Spleen (tissue), 11 donors: ENCODE results near the gene BSCL2. TPM values are rescaled to one million over a fixed set of nuclear protein-coding genes. Genes with fewer than 3 reads are reported as not detected.
"Not testable (repeated sequence)": the region's sequence is repeated elsewhere in the genome, so short reads cannot be mapped to it uniquely, and the experiment has no call there.

Source experiments
- DNase-seq: peaks from one replicate; pipeline ENCODE4 v3.0.0-alpha.2; 2020
- H3K27ac ChIP-seq, 8 donors: fragments of 200-600 bp; sonication (generic) in 7 of 8; 1 replicate in 4 of 8; 2 replicates in 4 of 8; pipeline versions ENCODE4 v1.5.0 to v1.8.0; 2016 to 2021; ENCODE audit warnings: inconsistent platforms in 4 of 8, mild to moderate bottlenecking in 4 of 8, moderate library complexity in 1 of 8
- H3K27me3 ChIP-seq, 7 donors: fragments of 200-600 bp; sonication (generic) in 6 of 7; replicated peaks in 1 of 7; 1 replicate in 4 of 7; 2 replicates in 3 of 7; pipeline versions ENCODE4 v1.5.0 to v1.8.0; 2016 to 2021; ENCODE audit warnings: inconsistent platforms in 3 of 7, mild to moderate bottlenecking in 1 of 7
- H3K36me3 ChIP-seq, 6 donors: fragments of 200-600 bp; sonication (generic) in 5 of 6; 1 replicate in 4 of 6; 2 replicates in 2 of 6; pipeline versions ENCODE4 v1.5.0 to v1.8.0; 2016 to 2021; ENCODE audit warnings: inconsistent platforms in 2 of 6
- H3K4me1 ChIP-seq, 6 donors: fragments of 200-600 bp; sonication (generic) in 5 of 6; 1 replicate in 3 of 6; 2 replicates in 3 of 6; pipeline versions ENCODE4 v1.5.0 to v1.8.0; 2016 to 2021; ENCODE audit warnings: inconsistent platforms in 3 of 6
- H3K4me3 ChIP-seq, 8 donors: fragments of 200-600 bp; sonication (generic) in 7 of 8; 1 replicate in 4 of 8; 2 replicates in 4 of 8; pipeline versions ENCODE4 v1.5.0 to v1.8.0; 2016 to 2021; ENCODE audit warnings: inconsistent platforms in 4 of 8, mild to moderate bottlenecking in 4 of 8, moderate library complexity in 2 of 8
- H3K9me3 ChIP-seq, 8 donors: fragments of 200-600 bp; sonication (generic) in 7 of 8; 1 replicate in 4 of 8; 2 replicates in 4 of 8; pipeline versions ENCODE4 v1.5.0 to v1.8.0; 2016 to 2021; ENCODE audit warnings: inconsistent platforms in 4 of 8
- POLR2A ChIP-seq, 3 donors: fragments of 450-650 bp; IDR thresholded peaks; one replicate each; pipeline ENCODE4 v1.5.1; 2017; ENCODE audit warnings: antibody characterized with exemption in 3 of 3, mild to moderate bottlenecking in 1 of 3
- POLR2AphosphoS5 ChIP-seq, 3 donors: sonication (generic); formaldehyde crosslinking; IDR thresholded peaks; one replicate each; pipeline ENCODE4 v1.5.1; 2017; ENCODE audit warnings: antibody characterized with exemption in 3 of 3
- WGBS, 5 donors: extraction: QIAGEN DNeasy Blood & Tissue Kit in 3 of 5; methylation state at CpG; one replicate each; pipeline versions ENCODE4 v1.1.5 to v1.1.7; 2013 to 2018; 5-methylcytosine and 5-hydroxymethylcytosine counted together
- intact Hi-C: fragments of 100-400 bp; cut with DNase I; formaldehyde crosslinking; loops from one replicate; pipeline ENCODE4 v1.15.0; 2023; ENCODE audit warnings: low total_unique reads
- polyA plus RNA-seq, 3 donors: library from polyadenylated mRNA; stranded (reverse); fragments of 200-250 nt; gene quantifications; one replicate each; pipeline ENCODE4 v1.2.1, GENCODE V29; 2013
- total RNA-seq, 7 donors: library from RNA; depleted of rRNA in 3 of 7; stranded (reverse); fragments of >200 nt in 3 of 7; fragmentation: NEBNext Ultra II Directional in 4 of 7; extraction: Animal tissue kit (Norgen Biotek cat#: 25700) in 4 of 7; gene quantifications; one replicate each; pipeline versions ENCODE4 v1.1.0 to v1.2.1, GENCODE V29; 2016 to 2021
- TF ChIP-seq, protein P1 (sequence below), 11 experiments: fragments of 200-600 bp in 7 of 11; fragments of 450-650 bp in 4 of 11; sonication (generic) in 4 of 11; IDR thresholded peaks in 8 of 11; conservative IDR thresholded peaks in 3 of 11; 1 replicate in 7 of 11; 2 replicates in 4 of 11; pipeline versions ENCODE4 v1.4.0 to v1.8.0; 2016 to 2021; ENCODE audit warnings: antibody characterized with exemption in 11 of 11, inconsistent platforms in 4 of 11, mild to moderate bottlenecking in 1 of 11
- donor health status: healthy with polysubstance abuse.
- donor health status: DM: no; HTN: no; CAD: no; lungs with moderate emphysema.
- donor health status: DM: no; HTN: no; CAD: no.
- donor health status: Bipolar disorder and iron deficiency.
- donor health status: healthy.
- donor health status: DM: no; HTN: no; CAD: no.
- donor health status: DM: yes; HTN: yes; CAD: no.

BSCL2 gene
- total and polyA plus RNA-seq, 10 donors: 25.6 to 66.0 (median 43.0) TPM

DNA sequence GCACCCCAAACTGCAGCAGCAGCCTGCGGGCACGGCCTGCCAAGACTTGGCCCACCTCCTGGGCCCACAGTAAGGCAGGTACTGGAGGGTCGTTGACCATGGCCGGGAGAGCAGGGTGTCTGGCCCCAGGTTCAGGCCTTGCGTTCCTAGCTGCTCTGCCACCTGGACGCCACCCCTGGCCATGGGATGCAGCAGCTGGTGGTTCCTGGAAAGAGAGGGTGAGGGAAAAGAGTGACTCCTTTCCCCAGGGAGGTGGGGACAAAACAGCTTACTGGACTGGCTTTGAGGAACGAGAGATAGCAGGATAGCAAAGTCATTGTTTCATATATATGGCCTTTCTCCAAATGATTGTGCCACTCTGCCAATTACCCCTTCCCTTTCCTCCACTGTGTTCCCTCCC lies 1.8 kb downstream of the BSCL2 start:
- Histone ChIP-seq H3K27ac (peak overlapping the region; percentile 48 to 86 (median 78)), H3K4me3 (peak overlapping the region; percentile 67 to 94 (median 84)), H3K9me3 (no peaks in the 10 kb centered on the region), H3K4me1 (peaks cover 31 to 72% (median 48%) of the 10 kb centered on the region in 6 donors), H3K27me3 (no peaks in the 10 kb centered on the region), H3K36me3 (peaks cover 0 to 27% (median 4%) of the 10 kb centered on the region in 6 donors)
- intact Hi-C loops: no loop called here
- TF ChIP-seq POLR2A (IDR thresholded peaks at IDR 0.05): no peak
- TF ChIP-seq POLR2AphosphoS5 (IDR thresholded peaks at IDR 0.05): no peak
- TF ChIP-seq, protein P1, sequence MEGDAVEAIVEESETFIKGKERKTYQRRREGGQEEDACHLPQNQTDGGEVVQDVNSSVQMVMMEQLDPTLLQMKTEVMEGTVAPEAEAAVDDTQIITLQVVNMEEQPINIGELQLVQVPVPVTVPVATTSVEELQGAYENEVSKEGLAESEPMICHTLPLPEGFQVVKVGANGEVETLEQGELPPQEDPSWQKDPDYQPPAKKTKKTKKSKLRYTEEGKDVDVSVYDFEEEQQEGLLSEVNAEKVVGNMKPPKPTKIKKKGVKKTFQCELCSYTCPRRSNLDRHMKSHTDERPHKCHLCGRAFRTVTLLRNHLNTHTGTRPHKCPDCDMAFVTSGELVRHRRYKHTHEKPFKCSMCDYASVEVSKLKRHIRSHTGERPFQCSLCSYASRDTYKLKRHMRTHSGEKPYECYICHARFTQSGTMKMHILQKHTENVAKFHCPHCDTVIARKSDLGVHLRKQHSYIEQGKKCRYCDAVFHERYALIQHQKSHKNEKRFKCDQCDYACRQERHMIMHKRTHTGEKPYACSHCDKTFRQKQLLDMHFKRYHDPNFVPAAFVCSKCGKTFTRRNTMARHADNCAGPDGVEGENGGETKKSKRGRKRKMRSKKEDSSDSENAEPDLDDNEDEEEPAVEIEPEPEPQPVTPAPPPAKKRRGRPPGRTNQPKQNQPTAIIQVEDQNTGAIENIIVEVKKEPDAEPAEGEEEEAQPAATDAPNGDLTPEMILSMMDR (IDR thresholded peaks at IDR 0.05 in 8 of 11, conservative IDR thresholded peaks at IDR 0.05 in 3 of 11): no peak
- 64 to 73% (median 67%) methylated on average over 6 to 7 of the region's 7 CpGs for WGBS, 5 donors
- peak; percentile 85 for DNase-seq

GRCh38 chr11:62703921-62704320 lies 3.3 kb downstream of the BSCL2 start:
- Histone ChIP-seq H3K36me3 (peaks cover 0 to 25% (median 3%) of the 10 kb centered on the region in 6 donors), H3K4me1 (peaks cover 26 to 62% (median 37%) of the 10 kb centered on the region in 6 donors), H3K27ac (peak overlapping the region in 1 of 8 donors; percentile 1)
- DNase-seq, H3K27me3 ChIP-seq, intact Hi-C loops, H3K4me3 ChIP-seq, H3K9me3 ChIP-seq: not testable (repeated sequence)
- 66 to 87% (median 81%) methylated on average over 4 of the region's 4 CpGs for WGBS, 5 donors

DNA sequence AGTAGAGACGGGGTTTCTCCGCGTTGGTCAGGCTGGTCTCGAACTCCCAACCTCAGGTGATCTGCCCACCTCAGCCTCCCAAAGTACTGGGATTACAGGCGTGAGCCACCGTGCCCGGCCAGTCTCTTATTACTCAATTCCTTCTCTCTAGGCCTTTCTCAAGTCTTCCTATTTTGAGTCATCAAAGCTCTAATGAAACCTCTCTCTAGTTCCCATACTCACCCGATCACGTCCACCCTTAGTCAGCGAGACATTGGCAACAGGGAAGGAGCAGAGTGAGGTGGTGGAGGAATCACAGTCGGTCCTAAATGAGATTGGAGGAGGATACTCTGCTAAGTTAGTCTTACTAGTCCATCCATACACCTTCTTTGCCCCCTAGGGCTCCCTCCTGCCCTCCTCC lies 5.0 kb downstream of the BSCL2 start:
- TF ChIP-seq, protein P1 (IDR thresholded peaks at IDR 0.05 in 8 of 11, conservative IDR thresholded peaks at IDR 0.05 in 3 of 11): no peak
- no peak for TF ChIP-seq POLR2A (IDR thresholded peaks at IDR 0.05)
- TF ChIP-seq POLR2AphosphoS5 (IDR thresholded peaks at IDR 0.05): no peak
- no peaks in the 10 kb centered on the region for H3K27me3 ChIP-seq
- peaks cover 0 to 25% (median 3%) of the 10 kb centered on the region in 6 donors for H3K36me3 ChIP-seq
- no peaks in the 10 kb centered on the region for H3K9me3 ChIP-seq
- no peak for DNase-seq
- peaks cover 15 to 45% (median 22%) of the 10 kb centered on the region in 6 donors for H3K4me1 ChIP-seq
- intact Hi-C loops: no loop called here
- H3K4me3 ChIP-seq: no peak overlapping the region
- H3K27ac ChIP-seq: peak overlapping the region in 3 of 8 donors; percentile 33 to 56 (median 38)
- WGBS, 5 donors: 62 to 83% (median 76%) methylated on average over 8 to 11 of the region's 11 CpGs

GRCh38 chr11:62694455-62695167 lies 12.6 kb downstream of the BSCL2 start:
- Histone ChIP-seq H3K4me3 (no peak overlapping the region), H3K36me3 (peaks cover 3 to 47% (median 30%) of the 10 kb centered on the region in 6 donors), H3K27me3 (no peaks in the 10 kb centered on the region), H3K27ac (no peak overlapping the region), H3K4me1 (peaks cover 0 to 9% (median 6%) of the 10 kb centered on the region in 6 donors), H3K9me3 (no peaks in the 10 kb centered on the region)
- intact Hi-C loops: loop anchor here (10.0 kb wide), 2 partner anchors 270 to 300 kb away; no protein-coding TSS in a partner anchor
- 45 to 57% (median 52%) methylated on average over 14 of the region's 14 CpGs for WGBS, 5 donors
- TF ChIP-seq, protein P1 (IDR thresholded peaks at IDR 0.05 in 8 of 11, conservative IDR thresholded peaks at IDR 0.05 in 3 of 11): peak; percentile 51 to 92 (median 81)
- TF ChIP-seq POLR2AphosphoS5 (IDR thresholded peaks at IDR 0.05) (peak in 1 of 3 donors; percentile 56), POLR2A (IDR thresholded peaks at IDR 0.05) (no peak)
- peak; percentile 90 for DNase-seq

DNA sequence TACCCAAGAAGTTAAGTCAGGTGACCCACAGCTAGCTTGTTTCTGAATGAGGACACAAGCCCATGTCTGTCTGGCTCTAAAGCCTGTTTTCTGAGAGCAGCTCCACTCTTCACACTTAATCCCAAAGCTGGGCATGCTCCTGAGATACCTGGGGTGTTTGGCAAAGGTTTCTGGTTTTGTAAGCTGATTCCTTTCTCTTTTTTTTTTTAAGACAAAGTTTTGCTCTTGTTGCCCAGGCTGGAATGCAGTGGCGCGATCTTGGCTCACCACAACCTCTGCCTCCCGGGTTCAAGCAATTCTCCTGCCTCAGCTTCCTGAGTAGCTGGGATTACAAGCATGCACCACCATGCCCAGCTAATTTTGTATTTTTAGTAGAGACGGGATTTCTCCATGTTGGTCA lies 13.6 kb downstream of the BSCL2 start:
- not testable (repeated sequence) for H3K4me3 ChIP-seq, H3K9me3 ChIP-seq, DNase-seq, H3K27me3 ChIP-seq, H3K27ac ChIP-seq, H3K4me1 ChIP-seq
- intact Hi-C loops: loop anchor here (10.0 kb wide), 2 partner anchors 269 to 299 kb away; no protein-coding TSS in a partner anchor
- H3K36me3 ChIP-seq: peaks cover 3 to 52% (median 30%) of the 10 kb centered on the region in 6 donors
- WGBS, 5 donors: 69 to 94% (median 75%) methylated on average over 4 of the region's 4 CpGs
